ENCODE data around the gene SLC35C1.

SLC35C1 gene

DNA sequence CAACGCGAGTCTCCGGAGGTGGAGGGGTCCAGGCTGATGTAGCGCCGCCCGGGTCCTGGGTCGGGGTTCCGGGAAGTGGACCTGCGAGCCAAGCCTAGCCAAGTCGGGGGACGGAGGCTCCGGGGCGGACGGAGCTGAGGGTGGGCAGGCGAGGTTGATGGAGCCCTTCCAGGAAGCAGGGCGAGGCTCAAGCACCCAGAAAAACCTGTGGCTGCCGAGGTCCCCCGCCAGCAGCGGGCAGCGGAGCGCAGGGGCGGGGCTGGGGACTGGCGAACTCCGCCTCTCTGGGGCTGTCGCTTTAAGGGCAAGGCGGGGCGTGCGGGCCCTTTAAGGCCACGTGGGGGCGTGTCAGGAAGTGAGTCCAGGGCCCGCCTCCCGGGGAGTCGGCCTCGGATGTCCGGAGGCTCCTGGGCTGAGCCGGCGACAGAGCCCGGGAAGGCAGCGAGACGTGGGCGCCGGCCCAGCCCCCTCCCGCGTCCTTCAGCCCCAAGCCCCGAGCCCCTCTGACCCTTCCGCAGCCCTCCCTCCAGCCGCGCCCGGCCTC, at the start of gene SLC35C1:
SLC35C1 (plus strand) TSS at position 389 of the 544 bp plus-strand sequence. CDS start 653 bp downstream, outside the sequence.
- peak; percentile 98 for DNase-seq

DNA sequence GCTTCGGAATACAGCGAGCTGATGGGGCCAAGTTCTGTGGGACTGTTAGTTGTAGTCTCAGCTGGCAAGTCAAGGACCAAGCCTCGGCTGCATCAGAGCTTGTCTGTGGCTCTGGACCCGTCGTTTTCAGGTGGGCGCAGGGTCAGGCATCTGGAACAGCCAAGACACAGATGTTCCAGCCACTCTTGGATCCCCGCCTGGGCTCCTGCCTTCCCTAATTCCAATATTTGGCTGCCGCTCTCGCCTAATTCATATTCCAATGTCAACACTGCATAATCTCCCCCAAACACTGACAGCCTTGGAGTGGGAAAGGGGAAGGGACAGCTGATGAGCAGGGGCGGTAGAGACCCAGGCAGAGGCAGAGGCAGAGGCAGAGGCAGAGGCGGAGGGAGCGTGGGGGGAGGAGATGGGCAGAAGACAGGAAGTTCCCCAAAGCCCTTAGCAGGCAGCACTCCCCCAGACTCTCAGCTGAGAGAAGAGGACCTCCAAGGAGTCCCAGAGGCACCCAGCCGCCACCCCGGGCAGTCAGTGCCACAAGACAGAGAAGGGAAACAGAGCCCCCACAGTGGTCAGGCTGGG, 49.6 kb upstream of the SLC35C1 start:
- no peak for DNase-seq

DNA sequence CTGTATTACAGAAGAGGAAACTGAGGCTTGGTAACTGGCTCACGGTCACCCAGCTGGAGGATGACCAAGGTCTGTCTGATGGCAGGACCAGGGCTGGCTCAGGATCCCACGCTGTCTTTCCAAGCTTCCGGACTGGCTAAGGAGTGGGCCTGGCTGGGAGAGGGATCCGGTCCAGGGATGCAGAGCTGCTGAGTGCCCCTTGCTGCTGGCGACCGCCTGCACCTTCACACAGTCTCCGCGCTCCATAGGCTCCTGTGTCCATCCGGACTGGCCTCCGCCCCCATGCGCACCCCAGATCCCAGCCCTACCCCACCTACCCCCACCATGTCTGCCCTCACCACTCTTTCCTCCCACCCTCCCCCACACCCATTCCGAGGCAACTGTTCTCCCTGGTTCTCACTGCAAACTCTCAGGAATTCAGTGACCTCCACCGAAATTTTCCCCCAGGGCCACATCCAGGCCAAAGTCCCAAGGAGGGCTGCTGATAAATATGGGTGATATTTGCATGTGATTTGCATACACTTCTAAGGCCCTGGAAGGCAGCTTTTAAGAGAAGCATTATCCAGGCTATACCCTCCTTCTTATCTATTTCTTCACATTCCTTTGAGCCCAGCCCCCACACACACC, 48.5 kb upstream of the SLC35C1 start:
- DNase-seq = no peak

DNA sequence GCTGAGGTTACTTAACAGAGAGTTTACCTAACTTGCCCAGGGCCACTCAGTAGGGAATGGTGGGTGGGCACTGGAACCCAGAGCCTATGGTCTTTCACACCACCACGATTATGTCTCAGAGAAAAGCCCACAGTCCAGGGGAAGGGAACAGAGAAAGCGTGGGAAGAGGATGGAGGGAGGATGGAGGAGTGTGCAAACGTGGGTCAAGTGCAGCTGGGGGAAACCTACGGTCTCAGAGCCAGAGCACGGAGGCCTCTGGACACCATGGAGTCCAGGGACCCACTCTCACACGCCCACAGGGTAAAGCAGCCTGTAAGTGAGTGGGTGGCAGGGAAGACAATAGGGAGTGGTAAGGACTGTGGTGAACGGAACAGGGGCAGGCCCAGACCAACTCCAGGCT, 47.3 kb upstream of the SLC35C1 start:
- DNase-seq = no peak

GRCh38 chr11:45761659-45762058, 43.3 kb upstream of the SLC35C1 start:
- no peak for DNase-seq

DNA sequence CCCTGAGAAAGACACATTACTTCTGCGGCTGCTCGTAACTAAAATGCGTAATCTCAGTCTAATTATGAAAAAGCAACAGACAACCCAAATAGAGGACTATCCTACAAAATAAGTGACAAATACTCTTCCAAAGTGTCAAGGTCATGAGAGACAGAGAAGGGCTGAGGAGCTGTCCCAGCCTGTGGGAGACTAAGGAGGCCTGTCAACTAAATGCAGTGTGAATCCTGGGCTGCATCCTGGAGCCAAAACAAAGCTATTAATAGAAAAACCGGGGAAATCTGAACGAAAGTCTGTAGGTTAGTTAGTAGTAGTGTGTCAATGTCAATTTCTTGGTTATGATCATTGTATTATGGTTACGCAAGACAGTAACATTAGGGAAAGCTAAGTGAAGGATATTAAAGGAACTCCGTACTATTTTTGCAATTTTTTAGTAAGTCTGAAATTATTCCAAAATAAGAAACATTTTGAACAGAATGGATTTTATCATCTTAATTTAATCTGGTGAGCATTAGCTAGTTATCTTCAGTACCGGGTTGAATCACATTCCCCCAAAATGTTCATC, 39.8 kb upstream of the SLC35C1 start:
- no peak for DNase-seq

DNA sequence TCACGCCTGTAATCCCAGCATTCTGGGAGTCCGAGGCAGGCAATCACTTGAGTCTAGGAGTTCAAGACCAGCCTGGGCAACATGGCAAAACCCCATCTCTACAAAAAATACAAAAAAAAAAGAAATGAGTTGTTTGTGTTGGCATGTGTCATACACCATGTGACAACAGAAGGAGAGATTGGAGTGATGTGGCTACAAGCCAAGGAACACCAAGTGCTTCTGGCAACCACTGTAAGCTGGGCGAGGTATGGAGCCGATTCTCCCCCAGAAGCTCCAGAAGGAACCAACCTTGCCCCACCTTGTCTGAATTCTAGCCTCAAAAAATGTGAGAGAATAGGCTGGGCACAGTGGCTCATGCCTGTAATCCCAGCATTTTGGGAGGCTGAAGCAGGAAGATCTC, 39.1 kb upstream of the SLC35C1 start:
- no peak for DNase-seq

DNA sequence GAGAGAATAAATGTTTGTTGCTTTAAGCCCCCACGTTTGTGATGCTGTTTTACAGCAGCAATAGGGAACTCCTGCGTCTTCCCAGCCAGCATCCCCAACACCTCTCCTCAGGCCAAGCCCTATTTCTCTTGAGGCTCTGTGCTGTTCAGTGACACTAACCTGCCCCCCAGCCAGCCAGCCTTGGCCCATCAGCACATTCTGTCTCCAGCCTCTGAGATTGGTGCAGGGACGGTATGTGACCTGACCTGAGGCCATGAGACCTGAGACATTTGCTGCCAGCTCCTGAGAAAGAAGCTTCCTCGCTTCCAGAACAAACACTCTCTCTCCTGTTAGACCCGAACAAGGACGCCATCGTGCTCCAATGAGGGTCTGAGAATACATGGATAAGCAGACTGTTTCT, 38.5 kb upstream of the SLC35C1 start:
- DNase-seq = no peak

GRCh38 chr11:45768486-45768885, 36.5 kb upstream of the SLC35C1 start:
- no peak for DNase-seq

- DNase-seq = no peak
These were observed 35.0 kb upstream of the SLC35C1 start for GRCh38 chr11:45769960-45770359.

GRCh38 chr11:45771193-45771565, 33.8 kb upstream of the SLC35C1 start:
- DNase-seq = peak; percentile 72

DNA sequence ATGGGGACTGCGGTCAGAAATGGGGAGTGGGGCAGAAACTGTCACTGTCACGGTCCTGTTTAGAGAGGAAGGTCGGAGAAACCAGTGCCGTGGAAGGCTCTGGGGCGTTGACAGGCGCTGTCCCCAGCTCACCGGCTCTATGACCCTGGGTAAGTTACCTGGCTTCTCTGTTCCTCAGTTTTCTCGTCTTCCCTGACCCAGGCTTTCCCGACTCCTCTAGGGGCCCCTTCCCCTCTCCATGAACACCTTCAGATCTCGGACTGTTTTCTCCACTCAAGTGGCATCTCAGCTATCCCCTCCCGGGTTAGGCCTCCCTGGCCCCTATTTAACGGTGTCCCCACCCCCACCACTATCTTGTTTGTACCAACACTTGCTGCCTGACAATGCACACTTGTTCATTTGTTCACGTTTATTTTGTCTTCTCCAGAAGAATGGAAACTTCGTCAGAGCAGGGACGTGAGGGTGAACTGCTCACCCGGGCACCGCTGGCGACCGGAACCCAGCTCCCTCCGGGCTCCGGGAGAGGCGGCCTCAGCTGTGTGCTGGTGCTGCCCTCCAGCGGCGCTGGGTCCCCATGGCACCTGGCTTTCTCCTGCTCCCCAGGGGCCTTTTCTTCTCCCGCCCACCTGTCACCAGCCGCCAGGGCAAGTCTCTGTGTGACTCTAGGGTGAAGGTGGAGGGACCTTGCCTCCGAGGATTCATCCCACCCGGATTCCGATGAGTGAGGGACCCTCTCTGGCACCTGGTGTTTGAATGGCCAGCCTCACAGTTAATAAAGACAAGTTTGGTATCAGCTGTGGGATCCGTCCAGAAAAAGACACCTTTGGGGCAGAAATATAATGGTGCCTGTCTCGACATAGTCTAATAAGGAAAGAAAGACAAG, 33.1 kb upstream of the SLC35C1 start:
- DNase-seq = peak; percentile 82

DNA sequence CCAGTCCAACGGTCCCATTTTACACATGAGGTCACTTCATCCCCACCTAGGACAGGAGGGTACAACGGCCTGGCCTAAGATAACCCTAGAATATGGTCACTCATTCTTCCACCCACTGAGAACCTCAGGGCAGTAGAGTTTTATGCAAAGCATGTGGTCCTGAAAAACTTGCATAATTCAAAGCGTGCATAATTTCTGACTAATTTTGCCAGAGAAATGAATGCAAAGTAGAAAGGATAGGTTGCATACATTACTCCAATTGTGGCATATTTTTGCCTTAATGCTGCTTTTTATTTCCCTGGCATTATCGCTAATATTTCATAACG, 32.5 kb upstream of the SLC35C1 start:
- DNase-seq = no peak

DNA sequence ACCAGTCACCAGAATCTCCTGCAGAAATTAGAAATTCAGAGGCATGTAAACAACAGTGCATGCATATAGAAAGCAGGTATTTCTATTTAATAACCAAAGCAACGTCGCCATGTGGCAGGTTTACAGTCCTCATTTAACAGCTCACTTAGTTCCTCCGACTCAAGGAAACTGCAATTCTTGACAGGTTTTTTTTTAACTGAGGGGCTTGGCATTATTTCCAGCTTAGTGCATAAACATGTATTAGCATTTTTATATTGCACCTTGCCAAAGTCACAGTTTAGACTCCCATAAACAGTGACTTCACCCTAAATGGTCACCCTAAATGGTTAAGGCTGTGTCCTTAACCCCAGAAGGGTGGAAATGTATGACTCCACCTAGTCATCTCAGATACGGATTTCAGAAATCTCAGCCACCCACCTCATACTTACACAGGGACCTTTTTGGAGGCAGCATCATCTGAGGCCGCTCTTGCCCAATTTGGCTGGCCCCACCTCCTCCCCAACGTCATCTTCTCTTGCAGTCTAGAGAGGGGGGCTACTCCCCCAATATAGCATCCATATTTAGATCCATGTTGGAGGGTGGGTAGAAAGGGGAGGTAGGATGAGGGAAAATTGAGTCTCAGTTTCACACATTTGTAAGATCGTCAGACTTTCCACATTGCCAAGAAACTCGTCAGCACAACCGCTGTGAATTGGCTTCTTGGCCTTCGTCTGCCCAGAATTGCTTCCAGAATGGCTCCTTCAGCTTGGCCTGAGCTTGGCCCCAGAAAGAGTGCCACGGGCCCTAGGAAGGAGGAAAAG, 31.8 kb upstream of the SLC35C1 start:
- no peak for DNase-seq

- DNase-seq = no peak
These were observed 30.9 kb upstream of the SLC35C1 start for GRCh38 chr11:45773786-45774655.

- no peak for DNase-seq
These were observed 30.2 kb upstream of the SLC35C1 start for GRCh38 chr11:45774786-45775185.

DNA sequence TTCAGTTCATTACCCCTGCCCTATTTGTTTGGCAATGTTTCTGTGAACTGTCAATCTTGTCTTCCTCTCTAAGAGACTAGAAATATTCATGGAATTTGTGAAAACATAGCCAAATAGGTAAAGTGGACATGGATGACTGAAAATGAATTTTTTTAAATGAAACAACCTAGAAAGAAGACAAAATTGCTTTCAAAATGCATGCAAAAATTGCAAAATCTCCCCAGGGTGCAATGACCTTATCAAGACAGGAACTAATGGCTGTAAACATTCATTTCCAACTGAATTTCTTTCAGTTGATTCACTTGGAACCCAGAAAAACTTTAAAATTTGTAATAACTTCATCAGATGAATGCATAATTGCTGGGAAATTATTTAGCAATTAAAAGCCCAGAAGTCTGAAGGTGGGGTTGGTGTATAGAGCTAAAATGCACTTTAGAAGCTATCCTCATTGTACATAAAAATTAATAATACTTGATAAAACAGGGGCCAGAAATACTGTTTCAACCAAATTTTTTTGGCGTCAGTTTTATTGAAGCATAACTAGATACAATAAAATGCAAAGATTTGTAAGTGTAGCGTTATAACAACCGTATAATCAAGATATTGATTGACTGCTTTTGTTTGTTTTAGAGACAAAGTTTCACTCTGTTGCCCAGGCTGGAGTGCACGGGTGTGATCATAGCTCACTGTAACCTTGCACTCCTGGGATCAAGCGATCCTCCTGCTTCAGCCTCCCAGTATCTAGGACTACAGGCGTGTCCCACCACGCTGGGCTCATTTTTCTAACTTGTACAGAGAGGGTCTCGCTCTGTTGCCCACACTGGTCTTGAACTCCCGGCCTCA, 27.6 kb upstream of the SLC35C1 start:
- no peak for DNase-seq

DNA sequence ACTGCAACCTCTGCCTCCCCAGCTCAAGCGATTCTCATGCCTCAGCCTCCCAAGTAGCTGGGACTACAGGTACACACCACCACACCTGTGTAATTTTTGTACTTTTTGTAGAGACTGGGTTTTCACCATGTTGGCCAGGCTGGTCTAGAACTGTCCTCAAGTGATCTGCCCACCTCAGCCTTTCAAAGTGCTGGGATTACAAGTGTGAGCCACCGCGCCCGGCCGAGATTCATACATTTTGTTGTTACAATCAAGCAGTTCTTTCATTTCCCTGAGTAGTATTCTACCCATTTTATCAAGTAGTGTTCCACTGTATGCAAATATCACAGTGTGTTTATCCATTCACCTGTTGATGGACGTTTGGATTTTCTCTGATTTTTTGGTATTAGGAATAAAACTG, 26.6 kb upstream of the SLC35C1 start:
- no peak for DNase-seq

GRCh38 chr11:45779602-45780001, 25.3 kb upstream of the SLC35C1 start:
- DNase-seq = no peak

DNA sequence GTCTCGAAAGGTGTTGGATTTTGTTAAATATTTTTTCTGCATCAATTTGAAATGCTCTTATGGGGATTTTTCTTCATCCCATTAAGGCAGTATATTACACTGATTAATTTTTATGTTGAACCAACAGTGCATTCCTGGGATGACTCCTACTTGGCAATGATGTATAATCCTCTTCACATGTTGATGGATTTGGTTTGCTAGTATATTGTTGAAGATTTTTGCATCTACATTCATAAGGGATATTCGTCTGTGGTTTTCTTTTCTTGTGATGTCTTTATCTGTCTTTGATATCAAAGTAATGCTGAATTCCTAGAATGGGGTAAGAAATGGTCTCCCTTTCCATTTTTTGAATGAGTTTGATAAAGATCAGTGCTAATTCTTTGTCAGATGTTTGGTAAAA, 18.7 kb upstream of the SLC35C1 start:
- DNase-seq = no peak

DNA sequence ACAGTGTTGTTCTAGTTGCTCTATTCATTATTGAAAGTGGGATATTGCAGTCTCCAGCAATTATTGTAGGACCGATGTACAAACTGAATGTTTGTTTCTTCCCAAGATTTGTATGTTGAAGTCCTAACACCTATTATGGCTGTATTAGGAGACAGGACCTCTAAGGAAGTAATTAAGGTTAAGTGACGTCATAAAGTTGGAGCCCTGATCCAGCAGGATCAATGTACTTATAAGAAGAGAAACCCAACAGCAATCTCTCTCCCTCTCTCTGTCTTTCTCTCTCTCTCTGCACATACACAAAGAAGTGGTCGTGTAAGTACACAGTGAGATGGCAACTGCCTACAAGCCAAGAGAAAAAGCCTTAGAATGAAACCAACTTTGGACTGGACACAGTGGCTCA, 16.1 kb upstream of the SLC35C1 start:
- DNase-seq = no peak
